HS-27A (cell line): ENCODE results near the gene GPC5.

ENCODE experiments used
- DNase-seq: peaks from one replicate; pipeline ENCODE4 v3.0.0-alpha.2; 2012; ENCODE audit warnings: low read depth, missing footprints

GPC5 gene

DNA sequence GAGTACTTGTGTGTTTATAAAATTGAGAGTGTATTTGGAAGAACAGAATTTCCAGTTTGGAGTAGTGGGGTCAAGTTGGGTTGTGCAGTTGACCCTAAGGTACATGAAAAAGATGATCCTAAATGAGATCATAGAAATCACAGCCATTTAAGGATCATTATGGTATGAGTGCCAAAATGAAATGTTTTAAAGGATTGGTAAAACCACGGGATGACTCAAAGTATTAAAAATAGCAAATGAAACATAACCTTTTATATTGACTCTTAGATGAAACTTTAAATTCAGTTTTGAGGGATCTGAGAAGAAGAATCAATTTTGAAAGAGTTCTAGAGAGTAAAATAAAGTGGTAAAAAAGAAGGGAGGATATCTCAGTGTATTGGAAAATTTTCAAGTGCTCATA is 773.8 kb downstream of the GPC5 start:
- DNase-seq = no peak

DNA sequence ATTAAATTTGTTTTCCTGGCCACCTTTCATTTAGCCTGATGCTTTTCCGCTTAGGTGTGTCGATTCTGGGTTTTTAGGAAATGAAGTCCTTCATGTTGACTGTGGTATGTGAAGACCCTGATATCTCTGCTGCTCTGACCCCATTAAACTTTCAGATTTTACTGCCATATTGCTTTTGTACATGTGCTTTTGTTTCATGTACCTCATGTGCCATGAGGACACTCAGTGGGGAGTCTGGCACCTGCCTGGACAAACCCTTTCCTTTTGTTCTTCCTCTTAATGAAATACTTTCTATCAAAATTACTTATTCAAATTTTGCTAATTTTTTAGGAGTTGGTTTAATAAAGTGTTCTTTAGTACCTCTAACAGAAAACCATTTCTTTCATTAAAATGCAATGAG is 774.8 kb downstream of the GPC5 start:
- no peak for DNase-seq

DNA sequence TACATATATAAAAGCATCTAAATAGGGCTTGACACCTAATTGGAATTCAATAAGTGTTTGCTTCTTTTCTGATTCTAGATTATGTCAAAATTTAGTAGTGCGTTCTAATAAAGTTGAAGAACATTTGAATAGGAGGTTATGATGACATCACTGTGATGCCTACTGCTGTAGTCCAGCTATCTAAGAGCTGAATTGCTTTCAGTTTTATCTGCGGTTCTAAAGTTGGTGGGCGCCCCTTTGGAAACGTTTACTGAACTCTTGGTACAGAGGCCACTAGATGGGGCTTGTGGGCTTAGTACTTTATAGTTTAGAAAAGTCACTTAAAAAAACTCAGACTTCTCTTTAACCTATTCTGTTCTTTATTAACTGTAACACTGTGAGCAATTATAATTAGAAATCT is 776.9 kb downstream of the GPC5 start:
- no peak for DNase-seq

DNA sequence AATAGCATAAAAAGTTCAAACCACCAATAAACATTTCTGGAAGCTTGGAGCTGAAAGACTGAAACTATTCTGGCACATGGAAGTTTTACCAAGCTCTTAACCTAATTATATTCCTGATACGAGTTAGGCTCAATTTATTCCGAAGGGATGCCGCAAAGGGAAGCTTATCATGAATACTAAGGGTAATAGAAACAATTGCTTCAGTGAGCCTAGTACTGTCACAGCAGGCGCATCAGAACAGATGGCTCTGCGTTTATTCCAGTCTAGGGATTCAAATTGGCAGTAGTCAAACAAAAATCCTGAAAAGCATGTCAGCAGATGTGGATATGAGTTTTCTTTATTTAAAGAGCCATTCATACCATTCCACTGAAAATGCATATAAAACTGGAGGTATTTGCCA is 779.5 kb downstream of the GPC5 start:
- no peak for DNase-seq

DNA sequence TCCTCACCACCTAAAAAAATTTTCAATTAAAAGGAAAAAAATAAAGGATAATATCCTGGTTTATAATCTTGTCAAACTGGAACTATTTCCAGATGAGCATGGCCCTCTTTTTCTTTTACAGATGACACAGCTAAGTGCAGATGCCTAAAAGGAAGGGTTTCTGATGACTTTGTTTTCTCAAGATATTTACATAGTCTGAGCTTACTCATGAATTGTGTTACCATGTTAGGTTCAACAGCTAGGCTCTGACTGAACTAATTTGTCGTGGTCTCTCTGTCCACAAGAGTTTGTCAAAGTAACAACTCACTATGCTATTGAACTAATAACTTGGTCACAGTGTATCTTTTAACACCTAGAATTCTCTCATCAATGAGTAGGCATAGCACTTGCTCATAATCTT is 780.8 kb downstream of the GPC5 start:
- no peak for DNase-seq

DNA sequence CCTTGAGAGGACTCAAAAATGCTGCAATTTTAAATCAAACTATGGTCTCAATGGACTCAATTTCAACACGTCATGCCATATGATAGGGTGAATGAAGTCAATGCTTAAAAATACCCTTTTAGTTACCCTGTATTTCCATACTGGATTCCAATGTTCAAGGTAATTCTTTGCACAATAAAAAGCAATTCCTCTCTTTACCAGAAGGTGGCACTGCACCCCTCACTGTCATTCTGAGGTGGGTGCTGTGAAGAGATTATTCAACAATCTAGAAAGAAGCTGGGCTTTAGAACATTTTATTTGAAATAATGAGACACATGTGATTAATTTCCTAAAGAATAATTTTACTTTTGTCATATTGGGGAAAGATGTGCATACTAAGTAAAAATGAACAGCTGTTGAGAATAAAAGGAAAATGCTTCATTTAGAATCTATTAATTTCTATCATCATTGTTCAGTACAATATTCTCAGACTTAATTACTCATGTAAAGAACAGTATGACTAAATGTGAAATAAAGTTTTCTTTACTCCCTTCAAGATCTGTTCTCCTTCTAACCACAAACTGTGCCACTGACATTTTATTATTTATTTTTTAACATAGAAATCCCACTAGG is 789.1 kb downstream of the GPC5 start:
- no peak for DNase-seq

DNA sequence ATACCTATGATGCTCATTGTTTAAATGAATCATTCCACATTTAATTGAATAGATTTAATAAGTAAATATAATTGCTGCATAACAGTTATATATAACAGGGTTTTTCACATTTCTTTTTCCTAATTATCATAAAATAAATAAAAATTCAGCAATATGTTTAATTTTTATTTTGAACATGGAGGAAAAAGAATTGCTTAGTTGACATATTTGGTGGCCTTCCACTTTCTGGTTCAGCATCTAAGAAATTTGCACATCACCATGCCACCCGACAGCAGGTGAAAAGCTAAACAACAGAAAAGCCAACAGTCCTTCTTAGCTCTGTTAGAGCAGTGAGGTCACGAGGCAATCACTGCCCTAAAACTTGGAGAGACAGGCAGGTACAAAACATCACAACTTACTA is 790.2 kb downstream of the GPC5 start:
- DNase-seq = no peak

DNA sequence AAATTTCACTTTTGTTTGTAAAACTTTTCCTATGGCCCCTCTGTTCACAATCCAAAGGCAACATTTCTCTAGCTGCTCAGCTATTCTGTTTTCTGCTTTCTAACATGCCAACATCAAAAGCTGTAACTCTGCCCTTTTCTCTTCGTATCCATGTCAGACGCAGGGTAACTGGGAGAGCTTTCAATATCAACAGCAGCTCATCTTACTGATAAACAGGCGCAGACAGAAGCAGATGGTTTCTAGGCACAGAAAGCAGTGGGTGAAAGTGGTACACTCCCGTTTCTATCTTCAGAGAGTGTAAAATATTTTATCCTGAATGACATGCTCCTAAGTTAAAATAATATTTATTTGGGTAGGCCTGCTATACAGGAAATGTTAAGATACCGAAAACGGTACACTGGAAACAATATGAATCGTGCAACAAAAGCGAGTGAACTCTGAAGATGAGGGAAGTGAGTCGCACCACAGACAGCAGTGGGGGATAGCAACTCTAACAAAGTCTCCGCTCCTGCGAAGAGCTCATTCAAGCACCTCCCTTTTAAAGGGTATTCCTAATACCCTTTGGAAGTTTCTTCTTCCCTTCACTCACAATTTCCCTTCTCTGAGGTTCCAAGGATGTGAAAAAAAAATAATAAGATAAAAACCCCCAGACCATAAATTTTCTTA is 798.3 kb downstream of the GPC5 start:
- DNase-seq = no peak

DNA sequence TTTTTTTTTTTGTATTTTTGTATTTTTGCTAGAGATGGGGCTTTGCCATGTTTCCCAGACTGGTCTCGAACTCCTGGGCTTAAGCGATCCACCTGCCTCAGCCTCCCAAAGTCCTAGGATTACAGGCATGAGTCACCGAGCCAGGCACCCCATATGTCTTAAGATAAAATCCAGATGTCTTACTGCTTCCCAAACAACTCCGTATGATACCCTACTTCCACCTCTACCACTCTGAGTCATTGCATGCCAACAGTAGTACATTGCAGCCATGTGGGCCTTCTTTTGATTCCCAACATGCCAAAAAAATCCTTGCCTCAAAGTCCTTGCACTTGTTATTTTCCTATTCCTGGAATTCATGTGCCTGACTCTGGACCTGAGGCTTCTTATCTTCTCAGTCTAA is 799.2 kb downstream of the GPC5 start:
- DNase-seq = peak; percentile 23

DNA sequence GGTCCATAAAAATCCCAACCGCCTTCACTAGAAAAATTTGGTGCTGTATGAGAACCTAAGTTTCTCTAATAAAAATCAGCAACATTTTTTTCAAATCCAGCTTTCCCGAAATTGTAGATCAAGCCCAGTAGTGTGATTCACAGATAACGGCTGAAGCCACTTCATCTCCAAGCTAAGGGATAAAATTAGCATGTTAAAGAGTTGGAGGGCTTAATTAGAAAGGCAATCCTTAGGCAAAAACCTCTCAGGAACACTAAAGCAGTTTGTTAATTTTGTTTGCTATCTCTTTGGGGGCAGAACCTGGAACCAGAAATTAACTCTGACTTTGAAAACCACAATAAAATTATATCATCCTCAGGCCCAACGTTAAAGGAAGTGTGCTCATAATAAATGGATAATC is 820.2 kb downstream of the GPC5 start:
- no peak for DNase-seq

DNA sequence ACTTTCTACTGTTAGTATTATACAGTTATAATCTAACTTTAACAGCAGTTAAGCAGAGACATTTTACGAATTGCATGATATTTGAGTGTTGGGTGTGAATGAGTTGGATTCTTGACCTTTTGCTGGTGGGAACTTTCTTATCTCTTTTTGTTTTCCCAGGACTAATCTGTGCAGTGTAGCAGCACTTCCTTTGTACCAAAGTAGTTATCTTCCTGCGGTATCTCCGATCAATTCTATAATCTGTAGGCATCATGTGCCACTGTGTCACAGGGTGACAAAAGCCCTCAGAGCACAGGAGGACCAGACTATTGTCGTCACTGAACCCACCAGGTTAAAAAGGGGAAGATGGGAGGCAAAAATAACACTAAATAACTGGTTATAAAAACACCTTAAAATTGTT is 823.5 kb downstream of the GPC5 start:
- DNase-seq = no peak

DNA sequence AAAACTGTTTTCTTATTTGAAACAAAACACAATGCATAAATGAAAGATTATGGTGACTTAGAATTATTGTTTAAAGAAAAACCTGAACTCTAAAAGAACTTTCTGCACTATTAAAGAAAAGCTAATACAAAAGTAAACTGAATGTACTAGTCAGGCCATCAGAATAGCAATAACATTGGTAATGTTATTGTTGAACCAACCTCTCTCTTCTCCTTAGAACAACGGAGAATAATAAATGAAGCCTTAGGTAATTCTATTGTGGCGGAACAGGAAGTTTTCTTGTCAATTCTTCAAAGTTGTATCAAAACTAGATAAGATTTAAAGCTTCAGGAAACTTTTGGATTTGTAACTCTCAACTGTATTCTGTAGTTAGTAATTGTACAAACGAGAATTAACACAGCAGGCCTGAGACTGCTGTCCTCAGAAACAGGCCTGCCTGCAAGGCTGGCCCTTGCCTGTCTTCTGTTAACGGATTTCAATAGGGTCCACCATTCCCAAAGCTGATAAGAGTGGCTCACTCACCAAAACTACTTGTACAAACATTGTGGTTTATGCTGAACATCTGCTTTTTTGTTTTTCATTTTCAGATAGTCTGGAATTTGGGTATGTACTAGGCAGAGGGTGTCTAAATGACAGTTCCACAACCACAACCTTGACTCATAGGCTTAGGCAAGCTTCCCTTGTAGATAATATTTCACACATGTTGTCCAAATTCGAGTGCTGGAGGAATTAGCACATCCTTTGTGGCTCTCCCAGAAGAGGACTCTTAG is 825.8 kb downstream of the GPC5 start:
- DNase-seq = peak; percentile 42

DNA sequence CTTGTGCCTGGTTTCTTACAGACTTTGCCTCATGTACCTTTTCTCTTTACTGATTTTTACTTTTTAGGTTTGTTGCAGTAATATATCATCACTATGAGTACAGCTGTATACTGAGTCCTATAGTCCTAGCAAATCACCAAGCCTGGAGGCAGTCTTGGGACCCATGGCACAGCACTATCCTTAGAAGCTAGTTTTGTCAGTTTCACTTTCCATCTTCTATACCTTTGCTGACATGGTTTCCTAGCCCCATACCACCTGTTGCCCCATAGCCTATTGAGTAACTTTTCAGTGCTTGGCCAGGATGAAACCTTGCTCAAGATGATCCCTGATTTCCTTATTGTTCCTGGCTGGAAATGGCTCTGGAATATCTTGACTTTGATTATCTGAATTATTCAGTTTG is 826.4 kb downstream of the GPC5 start:
- DNase-seq = no peak

DNA sequence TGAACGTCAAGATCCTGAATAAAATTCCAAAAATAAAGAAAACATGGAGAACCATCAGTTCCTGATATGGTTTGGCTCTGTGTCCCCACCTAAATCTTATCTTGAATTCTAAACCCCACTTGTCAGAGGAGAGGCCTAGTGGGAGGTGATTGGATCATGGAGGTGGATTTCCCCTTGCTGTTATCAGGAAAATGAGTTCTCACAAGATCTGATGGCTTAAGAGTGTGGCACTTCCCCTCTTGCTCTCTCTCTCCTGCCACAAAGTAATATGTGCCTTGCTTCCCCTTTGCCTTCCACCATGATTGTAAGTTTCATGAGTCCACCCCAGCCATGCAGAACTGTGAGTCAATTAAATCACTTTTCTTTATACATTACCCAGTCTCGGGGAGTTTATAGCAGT is 827.4 kb downstream of the GPC5 start:
- DNase-seq = no peak

DNA sequence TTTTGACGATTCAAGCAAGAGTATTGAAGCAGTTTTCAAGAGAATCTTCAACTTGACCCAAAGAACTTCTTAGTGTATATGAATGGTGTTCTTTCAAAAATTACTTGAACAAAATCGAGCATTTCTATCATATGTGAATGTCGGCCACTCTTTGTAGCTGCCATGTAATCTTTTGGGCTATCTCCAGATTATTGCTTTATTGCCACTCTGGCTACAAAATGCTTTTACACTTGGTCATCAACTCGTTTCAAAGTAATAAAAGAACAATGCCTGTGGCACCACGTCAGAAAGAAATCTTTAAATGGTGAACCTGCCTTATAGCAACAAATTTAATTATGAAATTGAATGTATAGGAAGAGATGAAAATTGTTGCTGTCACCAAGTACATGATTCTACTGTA is 834.5 kb downstream of the GPC5 start:
- no peak for DNase-seq

DNA sequence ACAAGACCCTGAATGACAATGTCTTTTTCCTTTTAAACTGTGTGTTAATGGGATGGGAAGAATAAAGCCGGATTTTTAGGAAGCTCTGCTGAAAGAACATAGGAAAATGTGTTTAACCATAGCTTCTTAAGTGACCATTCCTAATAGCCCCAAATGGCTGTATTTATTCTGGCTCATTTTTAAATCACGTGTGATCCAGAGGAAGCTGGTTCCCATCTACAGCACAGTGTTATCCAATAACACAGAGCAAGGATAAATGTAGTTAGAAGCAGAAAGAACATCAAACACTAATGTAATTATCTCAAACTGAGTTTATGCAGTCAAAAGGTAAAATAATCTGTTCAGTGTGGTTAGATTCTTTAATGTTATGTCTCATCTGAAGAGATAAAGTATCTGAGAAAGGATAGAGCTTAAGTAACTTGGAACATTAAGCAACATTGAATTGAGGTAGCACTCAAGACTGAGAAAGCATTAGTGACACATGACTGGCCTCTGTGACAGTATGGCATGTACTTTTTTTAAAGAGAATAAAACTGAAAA is 853.3 kb downstream of the GPC5 start:
- no peak for DNase-seq

DNA sequence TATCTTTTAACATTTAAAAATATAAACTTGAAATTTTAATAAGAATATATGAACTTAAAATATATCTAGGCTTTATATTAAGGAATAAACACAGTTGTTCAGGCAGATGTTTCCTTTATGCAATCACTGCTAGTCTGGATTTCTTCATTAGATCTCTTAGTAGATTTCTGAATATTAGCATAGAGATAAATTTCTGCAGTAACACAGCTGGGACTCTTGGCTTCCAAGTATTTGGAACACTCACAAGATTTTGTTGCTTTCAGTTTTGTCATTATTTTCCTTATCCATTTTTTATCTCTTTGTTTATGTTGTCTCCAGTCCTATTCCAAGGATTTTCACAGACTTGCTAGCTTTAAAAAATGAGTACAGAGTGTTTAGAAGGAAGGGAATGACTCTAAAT is 857.1 kb downstream of the GPC5 start:
- DNase-seq = no peak

DNA sequence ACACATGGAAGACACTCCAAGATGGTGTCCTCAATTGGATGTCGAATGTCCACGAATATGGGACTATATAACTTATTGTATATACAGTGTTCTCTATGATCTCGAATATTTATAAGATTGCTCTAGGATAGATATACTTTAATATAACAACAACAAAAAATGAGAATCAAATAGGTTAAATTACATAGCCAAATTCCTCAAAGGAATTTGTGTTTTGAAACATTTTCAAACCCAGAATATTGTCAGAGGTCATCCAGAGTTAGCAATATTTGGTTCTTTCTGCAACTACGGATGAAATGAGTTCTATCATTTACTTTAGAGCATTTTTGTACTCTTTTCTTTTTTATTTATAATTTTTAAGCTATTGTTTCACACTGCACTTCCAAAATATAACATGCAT is 857.8 kb downstream of the GPC5 start:
- no peak for DNase-seq

DNA sequence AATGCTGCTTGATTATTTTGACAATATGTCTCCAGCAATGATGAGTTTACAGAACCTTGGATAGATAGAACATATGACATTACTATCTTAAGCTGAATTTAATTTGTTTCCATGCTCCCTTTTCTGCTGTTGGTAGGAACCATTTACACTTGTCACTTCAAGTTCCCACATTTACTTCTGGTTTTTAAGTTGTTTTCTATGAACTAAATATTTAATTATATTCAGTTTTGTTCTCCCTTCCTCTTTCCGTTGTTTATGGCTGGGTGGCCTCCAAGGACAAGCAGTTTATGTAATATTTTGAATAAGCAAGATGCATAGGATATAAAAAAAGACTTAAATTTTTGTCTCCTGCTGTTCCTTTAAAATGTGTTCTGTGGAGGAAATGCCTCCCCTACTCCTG is 860.6 kb downstream of the GPC5 start:
- DNase-seq = no peak

DNA sequence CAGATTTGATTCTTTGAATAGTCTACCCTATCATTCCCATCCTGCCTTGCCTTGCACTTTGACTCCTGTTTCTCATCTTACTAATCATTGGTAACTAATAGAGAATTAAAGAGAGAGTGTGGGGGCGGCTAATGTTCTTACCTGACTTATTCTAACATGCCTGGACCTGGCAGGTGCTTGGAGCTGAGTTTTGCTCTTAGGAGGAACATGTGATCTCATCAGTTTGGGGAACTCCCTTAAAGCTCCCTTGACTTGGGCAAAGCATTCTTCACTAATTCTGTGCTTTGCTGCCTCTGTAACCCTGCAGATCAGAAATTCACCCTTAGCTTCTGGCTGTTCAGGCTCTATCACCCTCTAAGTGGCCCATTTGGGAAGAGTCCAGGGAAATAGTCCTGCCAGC is 861.1 kb downstream of the GPC5 start:
- no peak for DNase-seq

DNA sequence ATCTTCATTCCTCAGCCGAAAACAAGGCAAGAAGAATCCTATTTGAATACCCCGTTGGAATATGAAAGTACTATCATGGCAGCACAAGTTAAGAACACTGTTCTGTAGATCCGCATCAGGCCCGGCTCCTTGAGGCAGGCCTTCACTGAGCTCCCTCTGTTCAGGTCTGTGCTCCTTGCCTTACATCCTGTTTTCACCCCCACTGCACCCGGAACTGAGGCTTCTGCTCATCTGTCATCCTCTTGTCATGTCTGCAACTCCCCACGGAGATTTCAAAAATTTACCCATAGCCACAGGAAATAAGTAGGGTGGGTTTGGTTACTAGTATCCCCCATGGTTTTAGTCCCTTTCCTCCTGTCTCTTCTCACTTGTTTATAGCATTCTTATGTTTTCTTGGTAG is 861.9 kb downstream of the GPC5 start:
- no peak for DNase-seq

DNA sequence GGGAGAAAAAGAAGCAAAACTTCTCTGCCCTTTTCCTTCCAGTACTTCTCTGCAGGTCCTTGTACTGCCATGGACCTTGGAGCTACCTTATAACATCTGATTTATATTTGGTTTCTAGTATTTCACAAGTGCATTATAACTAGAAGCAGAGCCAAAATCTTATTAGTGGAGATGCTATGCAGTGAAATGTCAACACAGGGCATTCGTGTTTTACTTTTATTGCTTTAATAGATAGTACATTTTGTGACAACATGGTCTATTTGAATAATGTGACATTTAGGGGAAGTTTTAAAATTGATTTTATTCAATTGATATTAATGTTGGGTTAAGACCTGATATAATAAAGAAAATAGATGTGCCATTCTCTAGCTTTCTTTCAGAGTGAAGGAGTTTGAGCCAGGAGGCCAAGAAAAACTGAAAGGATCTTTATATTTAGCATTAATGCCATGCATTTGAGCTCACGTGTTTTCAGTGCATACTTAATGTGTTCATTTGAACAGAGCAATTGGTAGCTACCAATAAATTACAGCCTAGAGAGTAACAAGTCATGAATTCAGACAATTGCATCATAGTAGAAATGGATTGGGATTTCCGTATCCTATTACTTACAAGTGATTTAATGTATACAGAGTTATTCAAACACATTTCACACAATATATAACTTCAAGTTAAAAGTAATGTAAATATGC is 863.8 kb downstream of the GPC5 start:
- no peak for DNase-seq

DNA sequence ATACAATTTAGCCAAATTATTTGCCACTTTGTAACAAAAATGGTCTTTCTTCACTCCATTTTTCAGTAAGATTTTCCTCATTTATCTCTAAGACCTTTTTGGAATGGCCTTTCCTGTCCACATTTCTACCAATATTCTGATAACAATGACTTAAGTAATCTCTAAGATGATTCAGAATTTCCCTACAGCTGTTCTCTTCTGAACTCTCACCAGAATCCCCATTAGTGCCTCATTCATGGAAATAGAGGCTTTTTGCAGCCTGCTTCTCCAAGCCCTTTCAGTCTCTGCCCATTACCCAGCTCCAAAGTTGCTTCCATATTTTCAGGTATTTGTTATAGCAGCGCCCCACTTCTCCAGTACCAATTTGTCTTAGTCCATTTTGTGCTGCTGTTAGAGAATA is 867.0 kb downstream of the GPC5 start:
- DNase-seq = no peak
